Activated T-helper 2 cell treated with anti-CD3 and anti-CD28 coated beads, Interferon-gamma antibody, Interleukin-2, Interleukin-4, amounts not matched to agents 10 μg/mL and 5 μg/mL and 100 μg/mL, durations not matched to agents 14 hours and 24 hours and 36 hours (primary cell): ENCODE data around the gene MYMK. TPM values are rescaled to one million over a fixed set of nuclear protein-coding genes. Genes with fewer than 3 reads are reported as not detected.

Experiments
- DNase-seq: peaks from one replicate; pipeline ENCODE4 v3.0.0; 2021; ENCODE audit warnings: low spot score
- H3K27ac Mint-ChIP-seq: one replicate; pipeline ENCODE4 v1.8.0; 2021; ENCODE audit warnings: mixed read lengths
- H3K27me3 Mint-ChIP-seq: one replicate; pipeline ENCODE4 v1.8.0; 2021; ENCODE audit warnings: low read depth, mixed read lengths
- H3K36me3 Mint-ChIP-seq: one replicate; pipeline ENCODE4 v1.8.0; 2021; ENCODE audit warnings: low read depth, mixed read lengths
- H3K4me1 Mint-ChIP-seq: one replicate; pipeline ENCODE4 v1.8.0; 2021; ENCODE audit warnings: low read depth, mixed read lengths
- H3K4me3 Mint-ChIP-seq: one replicate; pipeline ENCODE4 v1.8.0; 2021; ENCODE audit warnings: low read depth, mild to moderate bottlenecking, moderate library complexity, mixed read lengths
- H3K9me3 Mint-ChIP-seq: one replicate; pipeline ENCODE4 v1.8.0; 2021; ENCODE audit warnings: mixed read lengths
- intact Hi-C: fragments of 100-400 bp; cut with micrococcal nuclease; formaldehyde crosslinking; loops from one replicate; pipeline ENCODE4 v1.15.1; 2023
- total RNA-seq: library from RNA; stranded (reverse); gene quantifications from 2 replicates; pipeline ENCODE4 v1.2.3, GENCODE V29; 2022

MYMK gene
- total RNA-seq, 1 donor from 2014 or later: not detected

GRCh38 chr9:133507246-133507965 lies 17.4 kb downstream of the MYMK start:
- Mint-ChIP-seq H3K4me1 (peaks cover 6% of the 10 kb centered on the region), H3K9me3 (peaks cover 3% of the 10 kb centered on the region), H3K27me3 (peaks cover 9% of the 10 kb centered on the region), H3K36me3 (no peaks in the 10 kb centered on the region), H3K27ac (no peak overlapping the region), H3K4me3 (no peak overlapping the region)
- DNase-seq: no peak
- intact Hi-C loops: no loop called here

- H3K27me3 Mint-ChIP-seq: peaks cover 11% of the 10 kb centered on the region
- no peak overlapping the region for H3K27ac Mint-ChIP-seq
- peaks cover 11% of the 10 kb centered on the region for H3K9me3 Mint-ChIP-seq
- no peaks in the 10 kb centered on the region for H3K36me3 Mint-ChIP-seq
- no peak overlapping the region for H3K4me3 Mint-ChIP-seq
- intact Hi-C loops: no loop called here
- H3K4me1 Mint-ChIP-seq: peaks cover 6% of the 10 kb centered on the region
- DNase-seq: no peak
Measured at GRCh38 chr9:133506653-133507038, 18.1 kb downstream of the MYMK start.

- DNase-seq: no peak
- peaks cover 6% of the 10 kb centered on the region for H3K4me1 Mint-ChIP-seq
- intact Hi-C loops: no loop called here
- H3K36me3 Mint-ChIP-seq: no peaks in the 10 kb centered on the region
- peaks cover 11% of the 10 kb centered on the region for H3K27me3 Mint-ChIP-seq
- peaks cover 17% of the 10 kb centered on the region for H3K9me3 Mint-ChIP-seq
- H3K4me3 Mint-ChIP-seq: no peak overlapping the region
- no peak overlapping the region for H3K27ac Mint-ChIP-seq
Measured at GRCh38 chr9:133505901-133506652, 18.7 kb downstream of the MYMK start.

GRCh38 chr9:133505186-133505830 lies 19.5 kb downstream of the MYMK start:
- H3K9me3 Mint-ChIP-seq: peaks cover 21% of the 10 kb centered on the region
- DNase-seq: no peak
- no peaks in the 10 kb centered on the region for H3K36me3 Mint-ChIP-seq
- H3K27me3 Mint-ChIP-seq: peaks cover 11% of the 10 kb centered on the region
- H3K4me3 Mint-ChIP-seq: no peak overlapping the region
- intact Hi-C loops: no loop called here
- H3K4me1 Mint-ChIP-seq: peaks cover 6% of the 10 kb centered on the region
- no peak overlapping the region for H3K27ac Mint-ChIP-seq

GRCh38 chr9:133502112-133502511 lies 22.6 kb downstream of the MYMK start:
- H3K36me3 Mint-ChIP-seq: no peaks in the 10 kb centered on the region
- H3K27ac Mint-ChIP-seq: no peak overlapping the region
- intact Hi-C loops: no loop called here
- peaks cover 6% of the 10 kb centered on the region for H3K27me3 Mint-ChIP-seq
- H3K4me1 Mint-ChIP-seq: no peaks in the 10 kb centered on the region
- no peak for DNase-seq
- H3K4me3 Mint-ChIP-seq: no peak overlapping the region
- peaks cover 21% of the 10 kb centered on the region for H3K9me3 Mint-ChIP-seq

GRCh38 chr9:133499892-133500270 lies 24.9 kb downstream of the MYMK start:
- Mint-ChIP-seq H3K4me3 (no peak overlapping the region), H3K27me3 (peaks cover 6% of the 10 kb centered on the region), H3K4me1 (no peaks in the 10 kb centered on the region), H3K27ac (no peak overlapping the region), H3K36me3 (no peaks in the 10 kb centered on the region), H3K9me3 (peaks cover 21% of the 10 kb centered on the region)
- DNase-seq: no peak
- intact Hi-C loops: no loop called here

- Mint-ChIP-seq H3K4me3 (no peak overlapping the region), H3K36me3 (no peaks in the 10 kb centered on the region), H3K9me3 (peaks cover 21% of the 10 kb centered on the region), H3K4me1 (no peaks in the 10 kb centered on the region), H3K27me3 (peaks cover 6% of the 10 kb centered on the region), H3K27ac (no peak overlapping the region)
- DNase-seq: no peak
- intact Hi-C loops: no loop called here
Measured at GRCh38 chr9:133499132-133499891, 25.4 kb downstream of the MYMK start.

- Mint-ChIP-seq H3K36me3 (no peaks in the 10 kb centered on the region), H3K27me3 (no peaks in the 10 kb centered on the region), H3K4me1 (no peaks in the 10 kb centered on the region), H3K4me3 (no peak overlapping the region), H3K9me3 (peaks cover 16% of the 10 kb centered on the region), H3K27ac (no peak overlapping the region)
- intact Hi-C loops: no loop called here
- DNase-seq: no peak
Measured at GRCh38 chr9:133496861-133497842, 27.6 kb downstream of the MYMK start.

GRCh38 chr9:133495327-133496293 lies 29.1 kb downstream of the MYMK start:
- DNase-seq: no peak
- H3K4me1 Mint-ChIP-seq: no peaks in the 10 kb centered on the region
- no peak overlapping the region for H3K27ac Mint-ChIP-seq
- H3K9me3 Mint-ChIP-seq: peaks cover under 1% of the 10 kb centered on the region
- intact Hi-C loops: no loop called here
- H3K4me3 Mint-ChIP-seq: no peak overlapping the region
- H3K36me3 Mint-ChIP-seq: no peaks in the 10 kb centered on the region
- no peaks in the 10 kb centered on the region for H3K27me3 Mint-ChIP-seq

- intact Hi-C loops: no loop called here
- Mint-ChIP-seq H3K4me3 (no peak overlapping the region), H3K9me3 (no peaks in the 10 kb centered on the region), H3K4me1 (no peaks in the 10 kb centered on the region), H3K27ac (no peak overlapping the region), H3K36me3 (no peaks in the 10 kb centered on the region), H3K27me3 (no peaks in the 10 kb centered on the region)
- no peak for DNase-seq
Measured at GRCh38 chr9:133494636-133495326, 30.0 kb downstream of the MYMK start.
